ENCODE results near the gene TBCA.

TBCA gene

GRCh38 chr5:77643654-77644370 lies 132.3 kb downstream of the TBCA start:
- no peaks in the 10 kb centered on the region for H3K36me3 ChIP-seq (ENCODE audit: control insufficient read depth, insufficient read depth, low read length)
- H3K9ac ChIP-seq (ENCODE audit: low read length): no peak overlapping the region
- peaks cover 5% of the 10 kb centered on the region for H3K4me1 ChIP-seq (ENCODE audit: control insufficient read depth, insufficient read depth, low read length)
- H3K4me3 ChIP-seq (ENCODE audit: low read length): no peak overlapping the region
- no peak overlapping the region for H3K27ac ChIP-seq (ENCODE audit: low read depth, low read length)
- peaks cover 41% of the 10 kb centered on the region for H3K27me3 ChIP-seq (ENCODE audit: control insufficient read depth, insufficient read depth, low read length)

GRCh38 chr5:77642738-77643653 lies 133.1 kb downstream of the TBCA start:
- Histone ChIP-seq H3K9ac (ENCODE audit: low read length) (no peak overlapping the region), H3K27me3 (ENCODE audit: control insufficient read depth, insufficient read depth, low read length) (peaks cover 45% of the 10 kb centered on the region), H3K36me3 (ENCODE audit: control insufficient read depth, insufficient read depth, low read length) (no peaks in the 10 kb centered on the region), H3K27ac (ENCODE audit: low read depth, low read length) (no peak overlapping the region), H3K4me3 (ENCODE audit: low read length) (no peak overlapping the region), H3K4me1 (ENCODE audit: control insufficient read depth, insufficient read depth, low read length) (peaks cover 5% of the 10 kb centered on the region)

- H3K4me1 ChIP-seq (ENCODE audit: control insufficient read depth, insufficient read depth, low read length): peaks cover 5% of the 10 kb centered on the region
- peaks cover 52% of the 10 kb centered on the region for H3K27me3 ChIP-seq (ENCODE audit: control insufficient read depth, insufficient read depth, low read length)
- no peaks in the 10 kb centered on the region for H3K36me3 ChIP-seq (ENCODE audit: control insufficient read depth, insufficient read depth, low read length)
- no peak overlapping the region for H3K4me3 ChIP-seq (ENCODE audit: low read length)
- H3K9ac ChIP-seq (ENCODE audit: low read length): no peak overlapping the region
- no peak overlapping the region for H3K27ac ChIP-seq (ENCODE audit: low read depth, low read length)
Measured at GRCh38 chr5:77641963-77642737, 134.0 kb downstream of the TBCA start.

GRCh38 chr5:77641397-77641943 lies 134.7 kb downstream of the TBCA start:
- H3K4me3 ChIP-seq (ENCODE audit: low read length): no peak overlapping the region
- H3K9ac ChIP-seq (ENCODE audit: low read length): no peak overlapping the region
- H3K27ac ChIP-seq (ENCODE audit: low read depth, low read length): no peak overlapping the region
- peaks cover 7% of the 10 kb centered on the region for H3K4me1 ChIP-seq (ENCODE audit: control insufficient read depth, insufficient read depth, low read length)
- H3K27me3 ChIP-seq (ENCODE audit: control insufficient read depth, insufficient read depth, low read length): peaks cover 59% of the 10 kb centered on the region
- H3K36me3 ChIP-seq (ENCODE audit: control insufficient read depth, insufficient read depth, low read length): no peaks in the 10 kb centered on the region

All from rectal smooth muscle tissue (tissue), 1 donor.